H1 (cell line): ENCODE measurements around the gene TDRD15. TPM values are rescaled to one million over a fixed set of nuclear protein-coding genes. Genes with fewer than 3 reads are reported as not detected.

Experiments used
- CTCF ChIA-PET: fragments of 300-600 bp; sonication (Branson Sonifier 250); formaldehyde crosslinking; loops from one replicate; lab custom pipeline; 2021; ENCODE audit not compliant: partially characterized antibody; lab: Charles Lee
- POLR2A ChIA-PET: fragments of 300-600 bp; sonication (Branson Sonifier 250); formaldehyde crosslinking; loops from one replicate; lab custom pipeline; 2021; ENCODE audit warnings: inconsistent platforms; ENCODE audit not compliant: partially characterized antibody; lab: Charles Lee
- DNase-seq, 2 experiments: peaks; one replicate each; pipeline versions ENCODE4 v3.0.0 to v3.0.0-alpha.2; 2010 to 2022; ENCODE audit warnings: low spot score in 2 of 2, low read depth in 1 of 2, mixed read lengths in 1 of 2
- FAIRE-seq: peaks from 2 replicates; lab custom pipeline; 2011; peaks lifted over from hg19 to GRCh38; lab: Jason Lieb, UNC
- H2AFZ ChIP-seq: 2 replicates; pipeline ENCODE4 v1.8.1; 2012; ENCODE audit warnings: low read length, inconsistent platforms
- H2AK5ac ChIP-seq: 2 replicates; pipeline ENCODE4 v1.6.1; 2013; ENCODE audit warnings: low read depth, low read length
- H2BK120ac ChIP-seq: replicated peaks from 2 replicates; pipeline ENCODE3; 2013; ENCODE audit warnings: low read depth, low read length, inconsistent platforms
- H2BK12ac ChIP-seq: 2 replicates; pipeline ENCODE4 v1.6.1; 2013; ENCODE audit warnings: low read depth, low read length
- H2BK15ac ChIP-seq: 2 replicates; pipeline ENCODE4 v1.6.1; 2013; ENCODE audit warnings: low read length
- H2BK20ac ChIP-seq: 2 replicates; pipeline ENCODE4 v1.6.1; 2013; ENCODE audit warnings: low read length
- H2BK5ac ChIP-seq: 2 replicates; pipeline ENCODE4 v1.6.1; 2013; ENCODE audit warnings: low read depth, low read length
- H3K14ac ChIP-seq: 2 replicates; pipeline ENCODE4 v1.6.1; 2013; ENCODE audit warnings: inconsistent platforms; ENCODE audit not compliant: insufficient read length
- H3K18ac ChIP-seq: 2 replicates; pipeline ENCODE4 v1.6.1; 2013; ENCODE audit warnings: low read length; ENCODE audit errors: extremely low read depth
- H3K23ac ChIP-seq: 2 replicates; pipeline ENCODE4 v1.6.1; 2013; ENCODE audit warnings: inconsistent platforms; ENCODE audit not compliant: insufficient read length
- H3K23me2 ChIP-seq: 2 replicates; pipeline ENCODE4 v1.6.1; 2013; ENCODE audit warnings: low read depth, low read length
- H3K27ac ChIP-seq: 2 replicates; pipeline ENCODE4 v1.6.1; 2011; ENCODE audit warnings: low read depth, low read length, inconsistent platforms
- H3K27me3 ChIP-seq, 4 experiments: replicated peaks in 1 of 4; 1 replicate in 1 of 4; 2 replicates in 3 of 4; pipeline versions ENCODE4 v1.6.1 to v1.8.1; 2011 to 2013; ENCODE audit warnings: low read length in 3 of 4, mild to moderate bottlenecking in 3 of 4, inconsistent platforms in 2 of 4, mixed read lengths in 2 of 4, moderate library complexity in 1 of 4; ENCODE audit not compliant: control insufficient read depth in 3 of 4, insufficient read depth in 3 of 4; ENCODE audit errors: extremely low read depth in 1 of 4
- H3K36me3 ChIP-seq, 4 experiments: 2 replicates each; pipeline versions ENCODE4 v1.6.1 to v1.8.1; 2011 to 2013; ENCODE audit warnings: mild to moderate bottlenecking in 4 of 4, low read length in 3 of 4, moderate library complexity in 2 of 4, control low read depth in 1 of 4, inconsistent platforms in 1 of 4; ENCODE audit not compliant: insufficient read depth in 4 of 4, control insufficient read depth in 2 of 4
- H3K4ac ChIP-seq: replicated peaks from 2 replicates; pipeline ENCODE3; 2013; ENCODE audit warnings: low read length, low read depth, mixed read lengths, inconsistent platforms; ENCODE audit not compliant: insufficient read length
- H3K4me1 ChIP-seq, 4 experiments: replicated peaks in 1 of 4; 1 replicate in 1 of 4; 2 replicates in 3 of 4; pipeline versions ENCODE4 v1.6.1 to v1.8.1; 2011 to 2013; ENCODE audit warnings: low read length in 3 of 4, inconsistent platforms in 2 of 4, mixed read lengths in 1 of 4; ENCODE audit not compliant: insufficient read depth in 4 of 4, control insufficient read depth in 3 of 4
- H3K4me2 ChIP-seq, 2 experiments: 2 replicates each; pipeline versions ENCODE4 v1.6.1 to v1.8.1; 2011 to 2013; ENCODE audit warnings: low read depth in 2 of 2, low read length in 2 of 2, control low read depth in 1 of 2, inconsistent platforms in 1 of 2, mild to moderate bottlenecking in 1 of 2; ENCODE audit not compliant: insufficient read depth in 1 of 2
- H3K4me3 ChIP-seq, 4 experiments: fragments of 200-600, 300-600 bp in 1 of 4; sonication (generic), shearing (Covaris generic), sonication (Bioruptor Twin) in 1 of 4; 2 replicates each; pipeline versions ENCODE4 v1.5.1 to v1.8.1; 2011 to 2016; ENCODE audit warnings: low read length in 4 of 4, low read depth in 3 of 4, control low read depth in 2 of 4, inconsistent platforms in 2 of 4, mild to moderate bottlenecking in 2 of 4, mixed read lengths in 1 of 4, moderate library complexity in 1 of 4; ENCODE audit not compliant: insufficient read depth in 2 of 4; ENCODE audit errors: extremely low read depth in 1 of 4
- H3K56ac ChIP-seq: replicated peaks from 2 replicates; pipeline ENCODE3; 2013; ENCODE audit warnings: low read depth, mild to moderate bottlenecking, mixed read lengths, low read length, inconsistent platforms; ENCODE audit not compliant: insufficient read length
- H3K79me1 ChIP-seq: 2 replicates; pipeline ENCODE4 v1.6.1; 2013; ENCODE audit warnings: low read depth, low read length, control low read depth
- H3K79me2 ChIP-seq, 2 experiments: 2 replicates each; pipeline versions ENCODE4 v1.6.1 to v1.8.1; 2012 to 2013; ENCODE audit warnings: low read length in 2 of 2, mild to moderate bottlenecking in 2 of 2, inconsistent platforms in 1 of 2; ENCODE audit not compliant: insufficient read depth in 2 of 2, control insufficient read depth in 1 of 2
- H3K9ac ChIP-seq, 4 experiments: replicated peaks in 1 of 4; 1 replicate in 1 of 4; 2 replicates in 3 of 4; pipeline versions ENCODE4 v1.6.1 to v1.8.1; 2011 to 2013; ENCODE audit warnings: low read depth in 3 of 4, low read length in 3 of 4, control low read depth in 2 of 4, mild to moderate bottlenecking in 2 of 4, moderate library complexity in 2 of 4, inconsistent platforms in 1 of 4; ENCODE audit errors: extremely low read depth in 1 of 4
- H3K9me3 ChIP-seq, 2 experiments: 2 replicates each; pipeline versions ENCODE4 v1.6.1 to v1.8.1; 2012 to 2013; ENCODE audit warnings: mild to moderate bottlenecking in 2 of 2, moderate library complexity in 2 of 2, control low read depth in 1 of 2, inconsistent platforms in 1 of 2, low read depth in 1 of 2, low read length in 1 of 2, mixed read lengths in 1 of 2; ENCODE audit not compliant: insufficient read depth in 2 of 2
- H4K20me1 ChIP-seq, 2 experiments: replicated peaks in 1 of 2; 2 replicates each; pipeline versions ENCODE3 to v1.8.1; 2011 to 2013; ENCODE audit warnings: inconsistent platforms in 2 of 2, low read length in 2 of 2, mild to moderate bottlenecking in 1 of 2; ENCODE audit not compliant: insufficient read depth in 2 of 2, control insufficient read depth in 1 of 2
- H4K5ac ChIP-seq: 2 replicates; pipeline ENCODE4 v1.6.1; 2013; ENCODE audit warnings: low read length, low read depth, mixed read lengths, inconsistent platforms; ENCODE audit not compliant: insufficient read length
- H4K8ac ChIP-seq: 2 replicates; pipeline ENCODE4 v1.8.0; 2013; ENCODE audit warnings: mild to moderate bottlenecking, moderate library complexity, low read length, inconsistent platforms; ENCODE audit not compliant: insufficient read depth; ENCODE audit errors: extremely low read depth
- H4K91ac ChIP-seq: replicated peaks from 2 replicates; pipeline ENCODE3; 2013; ENCODE audit warnings: low read length, mixed read lengths, inconsistent platforms; ENCODE audit not compliant: insufficient read length
- CEBPB ChIP-seq: IDR thresholded peaks from 2 replicates; pipeline ENCODE4 v1.6.1; 2012; ENCODE audit warnings: low read depth, low read length
- CHD2 ChIP-seq: IDR thresholded peaks from 2 replicates; pipeline ENCODE4 v1.6.1; 2012; ENCODE audit warnings: low read length, improper control_type of control experiment
- CTBP2 ChIP-seq: IDR thresholded peaks from 2 replicates; pipeline ENCODE4 v1.7.0; 2011; ENCODE audit warnings: borderline replicate concordance, mild to moderate bottlenecking, moderate library complexity, mixed read lengths, low read length; ENCODE audit not compliant: insufficient read depth, insufficient read length
- EZH2 ChIP-seq: fragments of 200-600 bp; sonication (generic); IDR thresholded peaks from 2 replicates; pipeline ENCODE4 v1.7.1; 2012; ENCODE audit warnings: low read depth, mild to moderate bottlenecking, moderate library complexity, low read length, inconsistent platforms; ENCODE audit not compliant: severe bottlenecking
- RAD21 ChIP-seq, 2 experiments: IDR thresholded peaks in 1 of 2; conservative IDR thresholded peaks in 1 of 2; 2 replicates each; pipeline ENCODE4 v1.6.1; 2011; ENCODE audit warnings: low read depth in 2 of 2, low read length in 2 of 2, improper control_type of control experiment in 1 of 2, inconsistent platforms in 1 of 2, mild to moderate bottlenecking in 1 of 2, moderate library complexity in 1 of 2
- RXRA ChIP-seq: IDR thresholded peaks from 2 replicates; pipeline ENCODE4 v1.6.1; 2011; ENCODE audit warnings: low read depth, mild to moderate bottlenecking, low read length, moderate library complexity; ENCODE audit not compliant: insufficient read depth
- SIX5 ChIP-seq: IDR thresholded peaks from 2 replicates; pipeline ENCODE4 v1.6.1; 2011; ENCODE audit warnings: mild to moderate bottlenecking, low read depth, low read length
- TAF7 ChIP-seq: optimal IDR thresholded peaks from 2 replicates; pipeline ENCODE3; 2011; ENCODE audit warnings: low read depth, mild to moderate bottlenecking, inconsistent platforms, low read length, moderate library complexity, borderline replicate concordance
- TBP ChIP-seq: IDR thresholded peaks from 2 replicates; pipeline ENCODE4 v1.6.1; 2011; ENCODE audit warnings: low read depth, low read length, improper control_type of control experiment
- WGBS, 2 experiments: shearing (Covaris generic) in 1 of 2; methylation state at CpG; one replicate each; pipeline versions ENCODE4 v1.1.6 to v1.1.7; 2013 to 2015; ENCODE audit warnings: low lambda C conversion rate in 2 of 2, mixed read lengths in 2 of 2, inconsistent platforms in 1 of 2, low coverage in 1 of 2, missing lambda C conversion rate in 1 of 2; ENCODE audit not compliant: insufficient replicate concordance in 2 of 2, insufficient coverage in 1 of 2, insufficient read length in 1 of 2; ENCODE audit errors: extremely low coverage in 1 of 2, missing lambda C conversion rate in 1 of 2; 5-methylcytosine and 5-hydroxymethylcytosine counted together
- polyA plus RNA-seq, 7 experiments: library from polyadenylated mRNA; depleted of rRNA in 3 of 7; stranded (reverse) in 5 of 7; unstranded in 2 of 7; fragments of >200 nt in 5 of 7; fragments of 200-250 nt in 2 of 7; gene quantifications; 1 replicate in 5 of 7; 2 replicates in 1 of 7; 4 replicates in 1 of 7; pipeline versions ENCODE4 v1.2.1 to v1.2.3, GENCODE V29; 2011 to 2013; ENCODE audit warnings: missing spikeins in 2 of 7, mixed read lengths in 2 of 7
- total RNA-seq: library from RNA; stranded (reverse); fragmentation: NEBNext Ultra II Directional; extraction: Animal tissue kit (Norgen Biotek cat#: 25700); gene quantifications from 2 replicates; pipeline ENCODE4 v1.2.1, GENCODE V29; 2021
- TF ChIP-seq, protein P1 (sequence below): IDR thresholded peaks from 2 replicates; pipeline ENCODE4 v1.6.1; 2012; ENCODE audit warnings: low read length, inconsistent platforms
- TF ChIP-seq, protein P2 (sequence below): IDR thresholded peaks from 2 replicates; pipeline ENCODE4 v1.6.1; 2012; ENCODE audit warnings: inconsistent platforms
- TF ChIP-seq, protein P3 (sequence below): IDR thresholded peaks from 2 replicates; pipeline ENCODE4 v1.6.1; 2012; ENCODE audit warnings: inconsistent platforms

The TDRD15 gene
- total and polyA plus RNA-seq, 2 of the 8 experiments (the other 6 are each of a cell fraction or from before 2014, with no cell fraction given): not detected

DNA sequence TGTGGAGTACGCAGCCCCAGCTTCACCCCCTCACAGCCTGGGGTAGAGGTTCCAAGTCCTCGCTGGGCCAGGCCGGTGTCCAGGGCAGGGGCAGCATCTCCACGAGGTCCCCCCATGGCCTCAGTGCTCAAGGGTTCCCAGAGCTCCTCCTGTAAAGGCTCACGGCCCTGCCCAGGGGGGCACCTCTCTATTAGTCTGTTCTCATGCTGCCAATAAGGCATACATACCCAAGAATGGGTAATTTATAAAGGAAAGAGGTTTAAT is 38.8 kb downstream of the TDRD15 start:
- Histone ChIP-seq H3K4me3 (no peak overlapping the region), H2AFZ (no peak overlapping the region), H3K27ac (no peak overlapping the region), H2BK15ac (no peak overlapping the region), H3K4me2 (no peak overlapping the region), H3K9me3 (no peaks in the 10 kb centered on the region; a peak in 1 of 4 replicates), H3K79me1 (no peaks in the 10 kb centered on the region), H3K79me2 (no peaks in the 10 kb centered on the region), H3K4ac (no peak overlapping the region), H3K23me2 (no peaks in the 10 kb centered on the region), H2BK5ac (no peak overlapping the region), H3K18ac (no peak overlapping the region), H3K4me1 (no peaks in the 10 kb centered on the region), H4K91ac (no peak overlapping the region), H3K36me3 (no peaks in the 10 kb centered on the region), H2AK5ac (no peak overlapping the region), H4K5ac (no peak overlapping the region), H3K23ac (no peak overlapping the region), H2BK12ac (no peak overlapping the region), H3K27me3 (no peaks in the 10 kb centered on the region), H3K14ac (no peak overlapping the region), H2BK20ac (no peak overlapping the region), H4K20me1 (no peaks in the 10 kb centered on the region), H3K56ac (no peak overlapping the region), H4K8ac (no peak overlapping the region), H2BK120ac (no peak overlapping the region), H3K9ac (no peak overlapping the region)
- FAIRE-seq: no peak
- ChIA-PET POLR2A (no interaction called here), CTCF (interaction anchor here (0.5 to 2.6 kb wide), 5 partner anchors 10 to 414 kb away, joined by 3 to 12 read pairs (median 4); partner anchors contain the start of gene APOB)
- DNase-seq: no peak
- WGBS, 2 experiments: 68% methylated on average over 5 of the region's 5 CpGs; no CpG with 5 or more reads in 1 of the 2 experiments
- TF ChIP-seq, protein P1, sequence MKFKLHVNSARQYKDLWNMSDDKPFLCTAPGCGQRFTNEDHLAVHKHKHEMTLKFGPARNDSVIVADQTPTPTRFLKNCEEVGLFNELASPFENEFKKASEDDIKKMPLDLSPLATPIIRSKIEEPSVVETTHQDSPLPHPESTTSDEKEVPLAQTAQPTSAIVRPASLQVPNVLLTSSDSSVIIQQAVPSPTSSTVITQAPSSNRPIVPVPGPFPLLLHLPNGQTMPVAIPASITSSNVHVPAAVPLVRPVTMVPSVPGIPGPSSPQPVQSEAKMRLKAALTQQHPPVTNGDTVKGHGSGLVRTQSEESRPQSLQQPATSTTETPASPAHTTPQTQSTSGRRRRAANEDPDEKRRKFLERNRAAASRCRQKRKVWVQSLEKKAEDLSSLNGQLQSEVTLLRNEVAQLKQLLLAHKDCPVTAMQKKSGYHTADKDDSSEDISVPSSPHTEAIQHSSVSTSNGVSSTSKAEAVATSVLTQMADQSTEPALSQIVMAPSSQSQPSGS: no peak
- no peak for TF ChIP-seq SIX5
- TF ChIP-seq RXRA: no peak
- TF ChIP-seq, protein P2, sequence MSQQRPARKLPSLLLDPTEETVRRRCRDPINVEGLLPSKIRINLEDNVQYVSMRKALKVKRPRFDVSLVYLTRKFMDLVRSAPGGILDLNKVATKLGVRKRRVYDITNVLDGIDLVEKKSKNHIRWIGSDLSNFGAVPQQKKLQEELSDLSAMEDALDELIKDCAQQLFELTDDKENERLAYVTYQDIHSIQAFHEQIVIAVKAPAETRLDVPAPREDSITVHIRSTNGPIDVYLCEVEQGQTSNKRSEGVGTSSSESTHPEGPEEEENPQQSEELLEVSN: no peak
- TF ChIP-seq CEBPB: no peak
- no peak for TF ChIP-seq CTBP2
- TF ChIP-seq RAD21 (IDR thresholded peaks at IDR 0.05 in 1 of 2, conservative IDR thresholded peaks at IDR 0.05 in 1 of 2; ENCODE audit: low read depth in 2 of 2, low read length in 2 of 2): no peak
- TF ChIP-seq, protein P3, sequence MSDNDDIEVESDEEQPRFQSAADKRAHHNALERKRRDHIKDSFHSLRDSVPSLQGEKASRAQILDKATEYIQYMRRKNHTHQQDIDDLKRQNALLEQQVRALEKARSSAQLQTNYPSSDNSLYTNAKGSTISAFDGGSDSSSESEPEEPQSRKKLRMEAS: no peak
- no peak for TF ChIP-seq EZH2
- TF ChIP-seq CHD2: no peak
- TF ChIP-seq TBP: no peak
- TF ChIP-seq TAF7: no peak
